Measurements from ENCODE around the gene ANKH. TPM values are rescaled to one million over a fixed set of nuclear protein-coding genes. Genes with fewer than 3 reads are reported as not detected.

ANKH gene
- total RNA-seq, 4 donors from 2014 or later = 31.2 to 55.2 (median 34.7) TPM

- 85 to 93% methylated on average over 7 of the region's 7 CpGs for WGBS, 2 donors
- Histone ChIP-seq H3K27ac (no peak overlapping the region), H3K27me3 (no peaks in the 10 kb centered on the region), H3K4me1 (peaks cover 0 to 3% of the 10 kb centered on the region in 2 donors), H3K4me3 (replicated peaks in 1 of 3) (no peak overlapping the region), H3K9me3 (no peaks in the 10 kb centered on the region), H3K36me3 (no peaks in the 10 kb centered on the region)
- intact Hi-C loops (cut with DNase I) = no loop called here
- DNase-seq = no peak
- TF ChIP-seq POLR2A (IDR thresholded peaks at IDR 0.05) (no peak), CTCF (IDR thresholded peaks at IDR 0.05) (no peak)
Measured at GRCh38 chr5:14896131-14896530, 24.6 kb upstream of the ANKH start.

GRCh38 chr5:14895301-14895700 lies 23.7 kb upstream of the ANKH start:
- TF ChIP-seq POLR2A (IDR thresholded peaks at IDR 0.05) = no peak
- TF ChIP-seq CTCF (IDR thresholded peaks at IDR 0.05) = no peak

GRCh38 chr5:14894748-14895147 lies 23.2 kb upstream of the ANKH start:
- no peak overlapping the region for H3K4me3 ChIP-seq (replicated peaks in 1 of 3)
- intact Hi-C loops (cut with DNase I) = no loop called here
- 94 to 96% methylated on average over 3 of the region's 3 CpGs for WGBS, 2 donors
- no peak overlapping the region for H3K27ac ChIP-seq
- no peaks in the 10 kb centered on the region for H3K4me1 ChIP-seq
- no peak for TF ChIP-seq POLR2A (IDR thresholded peaks at IDR 0.05)
- H3K36me3 ChIP-seq = no peaks in the 10 kb centered on the region
- no peaks in the 10 kb centered on the region for H3K27me3 ChIP-seq
- no peaks in the 10 kb centered on the region for H3K9me3 ChIP-seq
- no peak for DNase-seq

More at GRCh38 chr5:14895301-14895700, 23.7 kb upstream of the ANKH start:
- no peak for DNase-seq
- Histone ChIP-seq H3K36me3 (no peaks in the 10 kb centered on the region), H3K27ac (no peak overlapping the region), H3K27me3 (no peaks in the 10 kb centered on the region), H3K4me1 (no peaks in the 10 kb centered on the region), H3K9me3 (no peaks in the 10 kb centered on the region), H3K4me3 (replicated peaks in 1 of 3) (no peak overlapping the region)
- WGBS, 2 donors = 92 to 95% methylated on average over 6 of the region's 6 CpGs
- intact Hi-C loops (cut with DNase I) = no loop called here

GRCh38 chr5:14893381-14893780 lies 21.8 kb upstream of the ANKH start:
- Histone ChIP-seq H3K27me3 (no peaks in the 10 kb centered on the region), H3K9me3 (no peaks in the 10 kb centered on the region), H3K27ac (no peak overlapping the region), H3K4me1 (no peaks in the 10 kb centered on the region), H3K36me3 (no peaks in the 10 kb centered on the region), H3K4me3 (replicated peaks in 1 of 3) (no peak overlapping the region)
- no peak for DNase-seq
- intact Hi-C loops (cut with DNase I) = no loop called here
- TF ChIP-seq CTCF (IDR thresholded peaks at IDR 0.05) = no peak
- no peak for TF ChIP-seq POLR2A (IDR thresholded peaks at IDR 0.05)

- no peaks in the 10 kb centered on the region for H3K27me3 ChIP-seq
- no peaks in the 10 kb centered on the region for H3K9me3 ChIP-seq
- TF ChIP-seq CTCF (IDR thresholded peaks at IDR 0.05) (no peak), POLR2A (IDR thresholded peaks at IDR 0.05) (no peak)
- no peak overlapping the region for H3K27ac ChIP-seq
- 91 to 97% methylated on average over 5 of the region's 5 CpGs for WGBS, 2 donors
- H3K4me1 ChIP-seq = no peaks in the 10 kb centered on the region
- no peaks in the 10 kb centered on the region for H3K36me3 ChIP-seq
- no peak overlapping the region for H3K4me3 ChIP-seq (replicated peaks in 1 of 3)
- intact Hi-C loops (cut with DNase I) = no loop called here
- DNase-seq = no peak
Measured at GRCh38 chr5:14890846-14891245, 19.3 kb upstream of the ANKH start.

GRCh38 chr5:14884062-14884612 lies 12.6 kb upstream of the ANKH start:
- Histone ChIP-seq H3K36me3 (no peaks in the 10 kb centered on the region), H3K27ac (no peak overlapping the region), H3K4me3 (replicated peaks in 1 of 3) (no peak overlapping the region), H3K9me3 (no peaks in the 10 kb centered on the region), H3K4me1 (peaks cover 0 to 5% of the 10 kb centered on the region in 2 donors), H3K27me3 (no peaks in the 10 kb centered on the region)
- TF ChIP-seq CTCF (IDR thresholded peaks at IDR 0.05) (no peak), POLR2A (IDR thresholded peaks at IDR 0.05) (no peak)
- DNase-seq = no peak
- intact Hi-C loops (cut with DNase I) = no loop called here
- 92% methylated on average over 4 of the region's 4 CpGs for WGBS, 2 donors
